ENCODE results near the gene RGS13.

Gene RGS13

DNA sequence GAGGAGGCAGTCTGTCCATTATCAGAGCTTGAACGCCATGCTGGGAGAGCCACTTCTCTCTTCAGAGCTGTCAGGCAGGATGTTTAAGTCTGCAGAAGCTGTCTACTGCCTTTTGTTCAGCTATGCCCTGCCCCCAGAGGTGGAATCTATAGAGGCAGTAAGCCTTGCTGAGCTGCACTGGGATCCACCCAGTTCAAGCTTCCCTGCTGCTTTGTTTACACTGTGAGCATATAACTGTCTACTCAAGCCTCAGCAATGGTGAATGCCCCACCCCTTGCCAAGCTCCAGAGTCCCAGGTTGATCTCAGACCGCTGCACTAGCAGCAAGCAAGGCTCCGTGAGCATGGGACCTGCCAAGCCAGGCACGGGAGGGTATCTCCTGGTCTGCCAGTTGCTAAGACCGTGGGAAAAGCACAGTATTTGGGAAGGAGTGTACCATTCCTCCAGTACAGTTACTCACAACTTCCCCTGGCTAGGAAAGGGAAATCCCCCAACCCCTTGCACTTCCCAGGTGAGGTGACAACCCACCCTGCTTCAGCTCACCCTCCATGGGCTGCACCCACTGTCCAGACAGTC, 32.5 kb downstream of the RGS13 start:
- DNase-seq (ENCODE audit: low spot score): no peak
- H3K18ac ChIP-seq (ENCODE audit: low read length): no peak overlapping the region
- H3K4ac ChIP-seq (ENCODE audit: low read length): no peak overlapping the region
- WGBS, 2 donors (ENCODE audit: extremely low coverage in 2 of 2, insufficient read length in 2 of 2, insufficient replicate concordance in 1 of 2): no CpG with 5 or more reads among the region's 5 CpGs
- H4K8ac ChIP-seq (ENCODE audit: low read depth, low read length): no peak overlapping the region
- H2BK12ac ChIP-seq (ENCODE audit: low read length): no peak overlapping the region
- H3K79me1 ChIP-seq (ENCODE audit: low read depth, low read length): no peaks in the 10 kb centered on the region
- no peak overlapping the region for H3K4me3 ChIP-seq (ENCODE audit: low read length in 2 of 2)
- H4K91ac ChIP-seq (ENCODE audit: low read depth, low read length, poor library complexity): no peak overlapping the region
- H3K9ac ChIP-seq (ENCODE audit: low read depth, low read length, poor library complexity): no peak overlapping the region
- no peak overlapping the region for H2BK120ac ChIP-seq (ENCODE audit: low read depth, low read length)
- H3K27ac ChIP-seq (replicated peaks; ENCODE audit: low read length): no peak overlapping the region
- no peak overlapping the region for H2BK15ac ChIP-seq (ENCODE audit: low read length)
- H3K4me1 ChIP-seq (ENCODE audit: control insufficient read depth in 2 of 2, insufficient read depth in 1 of 2, low read depth in 1 of 2, low read length in 2 of 2): peaks cover 3 to 7% of the 10 kb centered on the region in 2 donors
- no peak overlapping the region for H3K4me2 ChIP-seq (ENCODE audit: insufficient read depth, low read length, poor library complexity, severe bottlenecking)
- no peaks in the 10 kb centered on the region for H3K9me3 ChIP-seq (replicated peaks in 1 of 2; ENCODE audit: control insufficient read depth in 2 of 2, insufficient read depth in 1 of 2, low read depth in 1 of 2, low read length in 2 of 2)
- H3K23ac ChIP-seq (ENCODE audit: low read depth, low read length, poor library complexity): no peak overlapping the region
- H3K36me3 ChIP-seq (replicated peaks in 1 of 2; ENCODE audit: control insufficient read depth in 2 of 2, insufficient read depth in 2 of 2, low read length in 2 of 2): no peaks in the 10 kb centered on the region
- no peak overlapping the region for H2BK5ac ChIP-seq (ENCODE audit: low read length)
- no peaks in the 10 kb centered on the region for H3K27me3 ChIP-seq (ENCODE audit: control insufficient read depth in 3 of 3, insufficient read depth in 3 of 3, low read depth in 1 of 3, low read length in 3 of 3)
- no peak overlapping the region for H3K14ac ChIP-seq (ENCODE audit: low read length)
- H2AFZ ChIP-seq (ENCODE audit: low read length): peak overlapping the region; percentile 50
- no peak overlapping the region for H2AK5ac ChIP-seq (ENCODE audit: low read depth, low read length)

DNA sequence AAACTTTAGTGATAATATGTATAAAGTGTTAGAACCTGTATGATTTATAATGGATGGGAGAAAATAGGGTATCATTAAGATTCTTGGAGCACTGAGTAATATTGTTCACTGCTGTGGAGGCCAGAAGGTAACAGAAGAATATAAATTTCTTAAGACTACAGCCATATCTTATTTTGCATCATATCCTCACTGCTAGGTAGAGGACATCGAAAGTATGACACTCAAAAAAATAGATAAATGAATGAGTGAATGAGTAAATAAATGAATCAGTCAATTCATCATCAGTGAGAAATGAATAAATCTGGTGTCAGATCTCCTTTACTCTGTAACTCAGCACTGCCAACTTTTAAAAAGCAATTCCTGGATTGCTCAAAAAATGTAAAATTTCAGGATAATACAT, 33.2 kb downstream of the RGS13 start:
- Histone ChIP-seq H3K27me3 (ENCODE audit: control insufficient read depth in 3 of 3, insufficient read depth in 3 of 3, low read depth in 1 of 3, low read length in 3 of 3) (no peaks in the 10 kb centered on the region), H2AFZ (ENCODE audit: low read length) (no peak overlapping the region), H3K79me1 (ENCODE audit: low read depth, low read length) (no peaks in the 10 kb centered on the region), H3K4me3 (ENCODE audit: low read length in 2 of 2) (no peak overlapping the region), H3K18ac (ENCODE audit: low read length) (no peak overlapping the region), H3K27ac (replicated peaks; ENCODE audit: low read length) (no peak overlapping the region), H3K9ac (ENCODE audit: low read depth, low read length, poor library complexity) (no peak overlapping the region), H2BK5ac (ENCODE audit: low read length) (no peak overlapping the region), H3K4ac (ENCODE audit: low read length) (no peak overlapping the region), H3K23ac (ENCODE audit: low read depth, low read length, poor library complexity) (no peak overlapping the region), H3K4me2 (ENCODE audit: insufficient read depth, low read length, poor library complexity, severe bottlenecking) (no peak overlapping the region), H4K91ac (ENCODE audit: low read depth, low read length, poor library complexity) (no peak overlapping the region), H3K9me3 (replicated peaks in 1 of 2; ENCODE audit: control insufficient read depth in 2 of 2, insufficient read depth in 1 of 2, low read depth in 1 of 2, low read length in 2 of 2) (no peaks in the 10 kb centered on the region), H4K8ac (ENCODE audit: low read depth, low read length) (no peak overlapping the region), H2AK5ac (ENCODE audit: low read depth, low read length) (no peak overlapping the region), H2BK12ac (ENCODE audit: low read length) (no peak overlapping the region), H3K36me3 (replicated peaks in 1 of 2; ENCODE audit: control insufficient read depth in 2 of 2, insufficient read depth in 2 of 2, low read length in 2 of 2) (no peaks in the 10 kb centered on the region), H2BK120ac (ENCODE audit: low read depth, low read length) (no peak overlapping the region), H2BK15ac (ENCODE audit: low read length) (no peak overlapping the region), H3K4me1 (ENCODE audit: control insufficient read depth in 2 of 2, insufficient read depth in 1 of 2, low read depth in 1 of 2, low read length in 2 of 2) (peaks cover 3 to 7% of the 10 kb centered on the region in 2 donors), H3K14ac (ENCODE audit: low read length) (no peak overlapping the region)
- WGBS, 2 donors (ENCODE audit: extremely low coverage in 2 of 2, insufficient read length in 2 of 2, insufficient replicate concordance in 1 of 2): no CpG with 5 or more reads among the region's 1 CpG
- no peak for DNase-seq (ENCODE audit: low spot score)

DNA sequence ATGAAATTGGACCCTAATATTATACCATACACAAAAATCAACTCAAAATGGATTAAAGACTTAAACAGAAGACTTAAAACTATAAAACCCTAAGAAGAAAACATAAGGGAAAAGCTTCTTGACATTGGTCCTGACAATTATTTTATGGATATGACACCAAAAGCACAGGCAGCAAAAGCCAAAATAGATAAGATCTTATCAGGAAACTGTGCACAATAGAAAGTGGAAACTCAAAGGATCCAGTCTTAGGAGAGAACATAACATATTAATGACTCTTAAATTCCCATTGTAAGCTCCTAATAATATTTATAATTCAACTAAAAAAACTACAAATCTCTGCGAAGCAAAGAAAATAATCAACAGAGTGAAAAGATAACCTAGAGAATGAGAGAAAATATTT, 39.8 kb downstream of the RGS13 start:
- Histone ChIP-seq H2BK5ac (ENCODE audit: low read length) (no peak overlapping the region), H3K4me1 (ENCODE audit: control insufficient read depth in 2 of 2, insufficient read depth in 1 of 2, low read depth in 1 of 2, low read length in 2 of 2) (peaks cover 4 to 7% of the 10 kb centered on the region in 2 donors), H3K4ac (ENCODE audit: low read length) (no peak overlapping the region), H3K18ac (ENCODE audit: low read length) (no peak overlapping the region), H3K36me3 (replicated peaks in 1 of 2; ENCODE audit: control insufficient read depth in 2 of 2, insufficient read depth in 2 of 2, low read length in 2 of 2) (no peaks in the 10 kb centered on the region), H4K8ac (ENCODE audit: low read depth, low read length) (no peak overlapping the region), H4K91ac (ENCODE audit: low read depth, low read length, poor library complexity) (no peak overlapping the region), H3K9ac (ENCODE audit: low read depth, low read length, poor library complexity) (no peak overlapping the region), H2BK15ac (ENCODE audit: low read length) (no peak overlapping the region), H2BK120ac (ENCODE audit: low read depth, low read length) (no peak overlapping the region), H3K9me3 (replicated peaks in 1 of 2; ENCODE audit: control insufficient read depth in 2 of 2, insufficient read depth in 1 of 2, low read depth in 1 of 2, low read length in 2 of 2) (no peaks in the 10 kb centered on the region), H3K23ac (ENCODE audit: low read depth, low read length, poor library complexity) (no peak overlapping the region), H3K4me2 (ENCODE audit: insufficient read depth, low read length, poor library complexity, severe bottlenecking) (no peak overlapping the region), H3K27ac (replicated peaks; ENCODE audit: low read length) (no peak overlapping the region), H3K4me3 (ENCODE audit: low read length in 2 of 2) (no peak overlapping the region), H3K14ac (ENCODE audit: low read length) (no peak overlapping the region), H2AK5ac (ENCODE audit: low read depth, low read length) (no peak overlapping the region), H3K79me1 (ENCODE audit: low read depth, low read length) (no peaks in the 10 kb centered on the region), H3K27me3 (ENCODE audit: control insufficient read depth in 3 of 3, insufficient read depth in 3 of 3, low read depth in 1 of 3, low read length in 3 of 3) (no peaks in the 10 kb centered on the region), H2BK12ac (ENCODE audit: low read length) (no peak overlapping the region), H2AFZ (ENCODE audit: low read length) (no peak overlapping the region)
- no peak for DNase-seq (ENCODE audit: low spot score)
- WGBS, 2 donors (ENCODE audit: extremely low coverage in 2 of 2, insufficient read length in 2 of 2, insufficient replicate concordance in 1 of 2): no CpG with 5 or more reads among the region's 1 CpG

DNA sequence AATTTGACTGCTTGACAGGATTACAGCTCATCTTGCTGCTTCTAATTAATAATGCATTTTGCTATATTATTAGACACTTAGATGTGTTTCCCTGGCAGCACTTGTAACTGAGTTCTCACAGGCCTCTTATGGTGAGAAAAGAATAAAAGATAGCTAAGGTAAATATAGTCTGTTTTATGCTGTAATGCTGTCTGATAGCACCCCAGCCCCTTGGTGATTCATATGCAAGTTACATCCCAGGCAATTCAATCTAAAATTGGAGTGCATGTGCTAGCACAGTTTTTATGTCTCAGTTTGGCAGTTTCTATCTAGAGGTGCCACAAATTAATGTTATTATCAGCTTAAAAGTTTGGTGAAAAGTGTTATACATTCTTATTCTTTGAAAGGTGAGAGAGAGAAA, 42.2 kb downstream of the RGS13 start:
- Histone ChIP-seq H3K27me3 (ENCODE audit: control insufficient read depth in 3 of 3, insufficient read depth in 3 of 3, low read depth in 1 of 3, low read length in 3 of 3) (no peaks in the 10 kb centered on the region), H3K4me2 (ENCODE audit: insufficient read depth, low read length, poor library complexity, severe bottlenecking) (no peak overlapping the region), H2AK5ac (ENCODE audit: low read depth, low read length) (no peak overlapping the region), H3K9ac (ENCODE audit: low read depth, low read length, poor library complexity) (no peak overlapping the region), H3K14ac (ENCODE audit: low read length) (no peak overlapping the region), H2BK120ac (ENCODE audit: low read depth, low read length) (no peak overlapping the region), H3K9me3 (replicated peaks in 1 of 2; ENCODE audit: control insufficient read depth in 2 of 2, insufficient read depth in 1 of 2, low read depth in 1 of 2, low read length in 2 of 2) (no peaks in the 10 kb centered on the region), H3K4me1 (ENCODE audit: control insufficient read depth in 2 of 2, insufficient read depth in 1 of 2, low read depth in 1 of 2, low read length in 2 of 2) (peaks cover 4 to 7% of the 10 kb centered on the region in 2 donors), H2BK15ac (ENCODE audit: low read length) (no peak overlapping the region), H3K36me3 (replicated peaks in 1 of 2; ENCODE audit: control insufficient read depth in 2 of 2, insufficient read depth in 2 of 2, low read length in 2 of 2) (no peaks in the 10 kb centered on the region), H4K8ac (ENCODE audit: low read depth, low read length) (no peak overlapping the region), H3K18ac (ENCODE audit: low read length) (no peak overlapping the region), H3K27ac (replicated peaks; ENCODE audit: low read length) (no peak overlapping the region), H4K91ac (ENCODE audit: low read depth, low read length, poor library complexity) (no peak overlapping the region), H2BK12ac (ENCODE audit: low read length) (no peak overlapping the region), H2AFZ (ENCODE audit: low read length) (no peak overlapping the region), H3K23ac (ENCODE audit: low read depth, low read length, poor library complexity) (no peak overlapping the region), H2BK5ac (ENCODE audit: low read length) (no peak overlapping the region), H3K4me3 (ENCODE audit: low read length in 2 of 2) (no peak overlapping the region), H3K4ac (ENCODE audit: low read length) (no peak overlapping the region), H3K79me1 (ENCODE audit: low read depth, low read length) (no peaks in the 10 kb centered on the region)
- no peak for DNase-seq (ENCODE audit: low spot score)

Measured in neuronal stem cell (in vitro differentiated cells).